ENCODE data around the gene CPSF4.

Gene CPSF4

DNA sequence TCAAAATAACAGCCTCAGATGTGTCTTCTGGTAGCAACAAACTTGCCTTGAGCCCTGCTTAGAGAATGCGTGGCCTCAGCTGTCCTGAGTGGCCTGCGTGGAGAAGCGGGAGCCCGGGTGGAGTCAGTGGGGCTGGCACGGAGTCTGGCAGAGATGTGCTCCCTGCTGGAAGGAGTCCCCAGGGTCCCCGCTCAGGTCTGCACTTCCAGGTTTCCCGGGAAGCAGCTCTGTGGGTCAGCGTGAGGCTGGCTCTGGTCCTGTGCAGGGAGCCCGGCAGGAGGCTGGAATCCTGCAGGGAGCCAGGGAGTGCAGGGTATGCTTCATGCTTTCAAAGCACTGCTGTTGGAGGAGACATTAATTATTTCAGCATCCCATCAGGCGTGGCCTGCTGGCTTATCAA is 10.1 kb downstream of the CPSF4 start:
- no peak for DNase-seq (ENCODE audit: low read depth, low spot score)

DNA sequence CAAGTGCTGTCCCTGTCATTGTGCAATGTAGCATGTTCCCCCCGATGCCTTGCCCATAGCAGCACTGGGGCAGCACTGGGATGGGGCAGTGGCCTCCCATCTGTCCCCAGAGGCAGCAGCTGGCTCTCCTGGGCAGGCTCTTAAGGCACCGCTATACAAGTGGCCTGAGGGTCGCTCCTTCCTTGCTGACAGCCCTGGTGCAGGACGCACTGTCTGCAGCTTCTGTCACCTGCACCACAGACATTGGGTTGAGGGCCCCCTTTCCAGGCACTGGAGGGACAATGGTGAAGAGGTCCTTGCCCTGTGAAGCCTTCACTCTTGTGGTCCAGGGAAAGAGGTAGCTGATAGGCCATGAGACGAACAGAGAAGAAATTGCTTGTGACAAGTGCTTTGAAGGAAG is 10.6 kb downstream of the CPSF4 start:
- DNase-seq (ENCODE audit: low read depth, low spot score): no peak

DNA sequence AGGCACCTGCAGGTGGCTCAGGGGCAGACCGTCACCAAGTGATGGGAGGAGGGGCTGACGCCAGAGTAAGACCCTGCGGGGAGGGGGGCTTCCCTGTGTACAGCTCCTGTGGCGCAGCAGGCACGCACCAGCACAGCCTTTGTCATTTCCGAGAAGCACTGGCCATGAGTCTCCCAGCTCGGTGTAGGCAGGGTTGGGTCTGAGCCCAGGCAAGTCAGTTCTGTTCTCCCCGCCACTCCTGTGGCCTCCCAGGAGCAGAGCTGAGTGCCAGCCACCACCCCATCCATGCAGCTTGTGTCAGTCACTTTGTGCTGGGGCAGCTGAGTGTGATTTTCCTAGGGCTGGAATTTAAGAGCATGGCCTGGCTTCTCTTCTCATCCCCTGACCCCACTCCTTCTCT is 13.2 kb downstream of the CPSF4 start:
- no peak for DNase-seq (ENCODE audit: low read depth, low spot score)

DNA sequence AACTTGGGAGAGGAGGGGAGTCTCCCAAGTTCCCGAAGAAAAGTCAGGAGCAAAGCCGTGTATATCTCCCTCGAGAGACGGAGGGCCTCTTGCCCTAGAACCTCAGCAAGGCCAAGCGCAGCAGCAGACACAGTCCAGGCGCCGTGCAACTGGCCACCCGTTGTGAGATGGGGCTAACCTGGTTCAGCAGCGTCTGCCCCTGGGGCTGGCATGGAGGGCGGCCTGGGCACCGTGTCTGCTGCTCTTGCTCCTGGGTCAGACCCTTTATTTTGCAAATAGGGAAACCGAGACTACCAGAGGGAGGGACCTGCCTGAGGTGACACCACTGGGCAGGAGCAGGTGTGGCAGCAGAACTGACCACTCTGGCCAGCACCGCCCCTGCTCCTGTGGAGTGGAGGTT is 13.8 kb downstream of the CPSF4 start:
- DNase-seq (ENCODE audit: low read depth, low spot score): no peak

DNA sequence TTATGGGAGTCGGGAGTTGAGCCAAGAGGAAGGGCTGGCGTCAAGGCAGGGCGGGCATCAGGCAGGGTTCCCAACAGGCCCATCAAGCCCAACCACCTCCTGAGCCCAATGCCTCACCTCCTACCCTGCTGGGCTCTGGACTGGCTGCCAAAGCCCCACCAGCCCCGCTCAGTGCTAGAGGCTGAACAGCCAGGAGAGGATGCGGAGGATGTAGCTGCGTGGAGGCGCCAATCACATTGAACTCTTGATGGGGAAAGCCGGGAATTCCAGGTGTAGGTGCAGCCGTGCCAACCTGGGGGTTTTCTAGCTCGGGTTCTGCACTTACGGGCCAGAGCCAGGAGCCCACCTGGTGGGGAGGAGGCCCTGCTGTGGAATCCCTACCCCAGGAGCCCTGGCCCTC is 14.4 kb downstream of the CPSF4 start:
- no peak for DNase-seq (ENCODE audit: low read depth, low spot score)

DNA sequence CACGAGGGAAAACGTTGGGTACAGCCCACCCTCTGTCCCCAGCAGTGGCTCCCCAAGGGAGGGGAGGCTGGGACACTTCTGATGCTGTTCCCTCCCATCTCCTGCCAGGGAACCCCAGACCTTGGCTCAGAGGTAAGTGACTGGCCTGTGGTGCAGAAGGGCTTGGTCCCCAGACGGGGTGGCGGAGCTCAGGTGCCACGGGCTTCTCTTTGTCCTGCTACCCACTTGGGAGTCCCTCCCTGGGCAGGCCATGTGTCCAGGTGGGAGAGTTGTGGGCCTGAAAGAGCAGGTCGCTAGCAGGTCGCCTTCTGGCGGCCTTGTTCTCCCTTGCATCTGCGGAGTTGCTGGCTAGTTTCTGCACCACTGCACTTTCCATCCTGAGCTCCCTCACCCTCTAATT is 17.1 kb downstream of the CPSF4 start:
- no peak for DNase-seq (ENCODE audit: low read depth, low spot score)

DNA sequence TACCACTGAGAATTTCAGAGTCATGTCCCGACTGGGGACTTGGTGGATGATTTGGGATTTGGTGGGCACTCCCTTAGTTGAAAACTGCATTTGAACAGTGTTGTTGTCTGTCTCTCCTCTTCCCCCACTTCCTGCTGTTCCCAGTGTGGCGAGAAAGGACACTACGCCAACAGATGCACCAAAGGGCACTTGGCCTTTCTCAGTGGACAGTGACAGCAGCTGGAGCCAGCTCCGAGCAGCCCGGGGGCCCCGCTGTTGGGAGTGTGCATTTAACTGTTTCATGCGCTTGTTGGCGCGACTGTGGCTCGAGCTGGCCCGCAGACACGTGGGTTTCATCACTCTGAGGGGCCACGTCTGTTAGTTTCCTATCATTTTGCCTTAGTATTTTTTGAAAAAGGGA is 17.5 kb downstream of the CPSF4 start:
- DNase-seq (ENCODE audit: low read depth, low spot score): no peak

DNA sequence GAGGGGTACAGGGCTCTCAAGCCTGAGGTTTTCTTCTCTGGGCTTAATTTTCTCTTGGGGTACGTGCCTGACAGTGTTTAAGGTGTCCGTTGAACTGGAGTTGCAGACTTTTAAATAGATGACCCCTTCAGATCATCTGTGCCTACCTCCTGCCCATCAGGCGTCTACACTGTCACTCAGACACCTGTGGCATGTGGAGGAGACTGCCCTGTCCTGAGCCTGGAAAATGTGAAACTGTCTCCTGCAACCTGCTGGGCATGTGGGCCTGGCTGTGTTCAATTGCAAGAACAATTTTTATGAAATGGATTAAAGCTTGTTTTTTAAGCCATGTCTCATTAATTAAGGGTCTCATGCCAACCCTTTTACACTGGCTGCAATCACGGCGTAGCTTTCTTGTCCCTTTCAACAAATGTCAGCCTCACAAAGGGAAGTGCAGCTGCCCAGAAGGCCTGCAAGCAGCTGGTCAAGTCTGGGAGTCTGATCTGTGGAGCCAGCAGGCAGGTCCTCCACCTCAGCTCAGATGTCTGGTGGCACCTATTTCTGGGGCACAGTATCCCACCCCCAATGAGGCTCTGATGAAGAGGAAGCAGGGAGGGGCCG is 18.4 kb downstream of the CPSF4 start:
- DNase-seq (ENCODE audit: low read depth, low spot score): no peak

DNA sequence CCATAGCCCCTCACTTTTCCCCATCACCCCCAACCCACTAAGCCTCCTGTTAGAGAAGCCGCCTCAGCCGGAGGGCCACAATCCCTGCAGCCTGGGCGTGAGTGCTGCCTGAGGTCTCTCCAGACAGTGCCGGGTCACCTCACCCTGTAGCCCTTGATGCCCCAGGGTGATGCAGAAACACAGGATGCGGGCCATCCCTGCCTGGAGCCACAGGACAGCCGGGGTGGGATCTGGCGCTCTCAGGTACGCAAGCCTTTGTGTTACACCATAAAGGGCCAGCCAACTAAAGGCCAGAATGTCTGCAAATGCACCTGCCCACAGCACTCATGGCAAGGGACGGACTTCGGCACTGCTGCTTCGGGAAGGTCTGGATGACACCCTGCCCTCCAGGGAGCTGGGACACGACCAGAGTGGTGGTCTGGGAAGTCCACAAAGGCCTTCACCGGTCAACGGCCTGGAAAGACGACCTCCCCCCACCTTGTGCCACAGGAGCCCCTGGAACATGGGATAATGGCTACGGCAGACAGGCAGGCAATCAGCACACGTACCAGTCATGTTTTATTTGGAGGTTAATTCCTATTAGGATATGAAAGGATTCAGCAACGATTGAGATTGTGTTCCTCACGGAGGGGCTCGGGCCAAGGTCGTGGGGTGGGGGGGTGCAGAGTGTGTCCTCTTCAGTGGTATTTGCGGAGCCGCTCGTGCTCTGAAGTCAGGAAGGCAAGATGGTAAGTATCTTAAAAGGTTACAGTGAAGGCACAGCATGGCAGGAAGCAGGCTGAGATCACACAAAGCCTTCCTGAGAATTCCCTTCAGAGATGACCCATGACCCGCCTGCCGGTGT is 19.1 kb downstream of the CPSF4 start:
- DNase-seq (ENCODE audit: low read depth, low spot score): no peak

DNA sequence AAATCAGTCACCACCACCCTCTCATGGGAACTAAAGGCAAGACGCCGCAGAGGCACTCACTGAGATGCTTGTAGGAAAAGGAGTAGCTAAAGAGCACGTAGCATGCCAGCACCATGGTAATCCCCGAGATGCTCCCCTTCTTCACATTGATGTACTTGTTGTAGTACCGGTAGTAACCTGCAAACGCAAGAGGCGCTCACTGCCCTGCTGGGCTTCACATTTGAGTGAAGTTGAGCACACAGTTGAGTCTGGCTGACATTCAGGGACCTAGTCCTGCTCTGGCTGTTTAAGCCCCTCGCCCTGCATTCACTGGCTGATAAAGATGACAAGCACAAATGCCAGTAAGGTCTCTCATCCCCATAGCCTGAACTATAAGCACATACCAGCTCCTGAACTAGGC is 20.3 kb downstream of the CPSF4 start:
- no peak for DNase-seq (ENCODE audit: low read depth, low spot score)

DNA sequence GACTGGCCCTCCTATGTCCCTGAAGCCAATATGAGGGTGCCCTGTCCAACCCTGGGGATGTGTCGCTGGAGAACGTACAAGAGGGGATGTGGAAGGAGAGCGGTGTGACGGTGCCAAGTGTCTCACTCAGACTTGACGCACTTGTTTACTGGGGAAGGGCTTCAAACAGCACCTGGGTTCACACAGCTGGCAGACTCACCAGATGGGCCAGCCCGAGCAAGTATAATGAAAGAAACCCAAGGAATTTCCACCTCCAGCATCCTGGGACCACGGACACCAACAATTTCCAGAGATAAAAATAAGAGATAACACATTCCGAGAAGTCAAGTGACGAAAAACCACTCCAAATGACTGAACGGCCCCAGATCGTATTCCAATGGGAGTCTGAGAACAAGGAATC is 21.9 kb downstream of the CPSF4 start:
- no peak for DNase-seq (ENCODE audit: low read depth, low spot score)

DNA sequence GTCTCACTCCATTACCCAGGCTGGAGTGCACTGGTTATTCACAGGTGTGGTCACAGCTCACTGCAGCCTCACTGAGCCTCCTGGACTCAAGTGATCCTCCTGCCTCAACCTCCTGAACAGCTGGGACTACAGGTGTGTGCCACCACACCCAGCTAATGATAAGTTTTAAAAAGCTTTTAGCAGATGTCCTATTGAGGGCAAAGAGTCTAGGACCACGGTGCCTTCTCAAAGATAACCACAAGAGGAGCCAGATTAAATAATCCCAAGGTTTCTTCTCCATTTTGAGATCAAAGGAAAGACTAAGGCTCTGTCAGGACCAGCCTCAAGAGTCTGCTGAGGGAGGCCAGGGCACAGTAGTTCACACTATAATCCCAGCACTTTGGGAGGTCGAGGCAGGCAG is 22.5 kb downstream of the CPSF4 start:
- no peak for DNase-seq (ENCODE audit: low read depth, low spot score)

DNA sequence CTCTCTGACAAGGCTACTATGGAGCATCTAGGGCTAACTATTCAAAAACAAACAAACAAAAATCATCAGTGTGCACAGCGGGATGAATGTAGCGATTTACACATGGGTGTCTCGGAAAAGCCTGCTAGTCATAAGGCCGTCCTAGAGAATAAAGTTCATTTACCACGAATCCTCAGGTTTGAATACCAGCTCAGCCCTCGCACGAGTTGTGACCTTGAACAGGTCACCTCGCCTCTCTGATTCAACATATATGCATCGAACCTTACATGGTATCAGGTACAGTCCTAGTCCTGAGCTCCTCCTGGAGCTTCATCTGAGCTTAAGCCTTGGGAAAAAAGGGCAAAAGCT is 26.7 kb downstream of the CPSF4 start:
- no peak for DNase-seq (ENCODE audit: low read depth, low spot score)

DNA sequence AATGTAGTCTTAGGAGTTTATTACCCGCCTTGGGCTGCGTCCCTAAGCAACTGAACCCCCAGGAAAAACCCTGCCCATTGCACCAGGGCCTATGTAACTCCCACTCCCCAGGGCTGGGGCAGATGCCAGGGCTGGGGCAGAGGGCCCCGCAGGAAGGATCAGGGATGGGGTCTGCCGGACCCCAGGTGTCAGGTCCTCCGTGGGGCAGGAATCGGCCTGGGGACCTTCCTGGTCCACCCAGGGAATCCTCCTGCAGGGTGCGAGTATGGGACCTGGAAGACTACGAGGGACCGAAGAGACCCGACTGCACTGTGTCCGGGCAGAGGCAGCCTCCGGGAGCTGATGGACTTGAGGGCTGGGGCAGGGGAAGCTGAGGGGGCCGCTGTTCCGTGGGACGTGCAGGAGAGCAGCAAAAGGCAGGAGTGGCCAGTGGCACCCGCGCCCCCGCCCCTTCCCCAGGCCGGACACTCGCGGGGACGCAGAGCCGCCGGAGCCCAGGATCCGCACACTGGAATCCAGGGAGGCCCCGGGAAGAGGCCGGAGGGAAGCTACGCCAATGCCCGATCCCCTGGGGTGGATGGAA is 29.7 kb downstream of the CPSF4 start:
- no peak for DNase-seq (ENCODE audit: low read depth, low spot score)

DNA sequence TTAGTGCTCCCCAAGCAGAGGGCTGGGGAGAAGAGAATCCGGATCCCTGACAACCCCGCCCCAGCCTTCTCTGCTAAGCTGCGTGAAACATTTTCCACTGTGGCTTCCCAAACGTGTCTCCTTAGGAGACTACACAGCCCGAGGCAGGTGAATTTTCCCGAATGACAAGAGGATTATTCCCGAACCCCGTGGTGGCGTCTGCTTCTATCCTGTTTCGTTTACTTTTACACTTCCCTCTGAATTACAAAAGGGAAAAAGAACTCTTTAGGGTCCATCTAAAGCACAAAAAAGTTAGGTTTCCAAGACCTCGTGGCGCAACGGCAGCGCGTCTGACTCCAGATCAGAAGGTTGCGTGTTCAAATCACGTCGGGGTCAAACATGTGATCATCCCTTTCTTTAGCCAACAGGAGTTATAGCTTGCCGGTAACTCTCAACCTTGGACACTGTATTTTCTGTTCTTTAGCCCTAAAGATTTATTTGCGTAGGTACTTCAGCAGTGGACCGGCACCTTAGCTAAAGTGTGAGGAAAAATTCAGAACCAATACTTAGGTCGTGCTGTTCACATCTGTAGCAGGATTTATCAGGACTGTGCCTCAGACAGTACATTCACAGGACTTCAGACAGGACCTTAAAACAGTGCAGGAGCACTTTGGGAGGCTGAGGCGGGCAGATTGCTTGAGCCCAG is 30.8 kb downstream of the CPSF4 start:
- no peak for DNase-seq (ENCODE audit: low read depth, low spot score)

DNA sequence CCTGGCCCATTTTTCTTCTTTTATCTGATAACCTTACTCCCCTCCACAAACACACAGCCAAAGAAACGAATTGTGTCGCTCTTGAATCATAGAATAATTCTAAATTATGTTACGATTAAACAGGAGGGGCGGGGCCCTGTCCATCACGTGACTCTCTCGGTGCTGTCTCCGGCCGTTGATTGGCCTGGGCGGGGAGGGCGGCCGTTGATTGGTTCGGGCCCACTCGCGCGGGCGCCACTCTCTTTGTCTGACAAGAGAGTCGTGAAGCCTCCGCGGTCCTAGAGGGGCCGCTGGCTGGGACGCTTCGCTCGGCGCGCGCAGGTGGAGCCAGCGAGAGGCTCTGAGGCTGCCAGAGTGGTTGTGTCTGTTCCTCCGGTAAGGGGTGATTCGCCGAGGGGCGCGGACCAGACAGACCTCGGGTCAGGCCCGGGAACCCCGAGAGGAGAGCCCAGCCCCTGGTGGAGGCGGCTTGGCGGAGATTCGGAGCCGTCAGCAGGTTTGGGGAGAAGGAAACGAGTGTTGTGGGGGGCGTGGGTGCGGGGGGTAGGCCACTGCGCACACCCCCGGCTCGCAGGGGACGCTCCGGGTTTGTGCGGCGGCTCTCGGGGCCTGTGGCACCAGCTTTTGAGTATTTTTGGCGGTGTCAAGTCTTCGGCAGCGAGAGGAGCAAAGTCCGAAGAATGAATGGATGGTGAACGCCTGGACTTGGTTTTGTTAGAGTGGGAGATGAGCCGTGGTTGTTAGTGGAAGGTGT is 34.0 kb downstream of the CPSF4 start, which contains the start of gene ZNF789:
Gene ZNF789, plus strand, starts transcription at position 330 of the 754 bp plus-strand sequence. CDS start 3,567 bp downstream, outside the sequence.
- DNase-seq (ENCODE audit: low read depth, low spot score): peak; percentile 87

DNA sequence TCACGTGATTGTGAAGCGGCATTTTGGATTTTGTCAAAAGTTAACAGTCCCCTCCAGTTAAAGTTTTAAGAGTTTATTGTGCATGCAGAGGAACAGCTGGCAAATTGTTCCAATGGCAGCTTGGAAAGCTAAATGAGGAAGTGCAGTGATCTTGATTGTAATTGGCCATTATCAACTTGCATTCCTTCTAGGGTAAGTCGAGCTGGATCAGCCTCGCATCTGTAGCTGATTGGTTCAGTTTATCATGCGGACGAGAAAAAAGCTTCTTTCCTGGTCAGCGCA is 34.5 kb downstream of the CPSF4 start:
- DNase-seq (ENCODE audit: low read depth, low spot score): no peak

DNA sequence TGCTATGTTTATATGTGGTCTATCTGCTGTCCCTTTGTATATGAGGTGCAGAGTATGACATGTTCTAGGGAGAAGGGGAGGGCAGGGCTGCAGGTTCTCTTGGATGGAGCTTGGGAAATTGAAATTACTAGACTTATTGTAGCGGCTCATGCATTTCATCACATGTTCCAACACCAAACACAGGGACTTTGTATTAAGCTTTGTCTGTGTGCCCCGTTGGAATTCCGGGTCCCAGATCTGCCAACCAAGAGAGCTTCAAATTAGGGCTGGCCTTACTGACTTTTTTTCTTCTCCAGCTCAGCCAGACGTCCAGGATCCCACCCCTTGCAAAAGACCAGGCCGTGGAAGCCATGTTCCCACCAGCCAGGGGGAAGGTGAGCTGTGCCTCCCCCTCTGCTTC is 37.4 kb downstream of the CPSF4 start:
- DNase-seq (ENCODE audit: low read depth, low spot score): no peak

DNA sequence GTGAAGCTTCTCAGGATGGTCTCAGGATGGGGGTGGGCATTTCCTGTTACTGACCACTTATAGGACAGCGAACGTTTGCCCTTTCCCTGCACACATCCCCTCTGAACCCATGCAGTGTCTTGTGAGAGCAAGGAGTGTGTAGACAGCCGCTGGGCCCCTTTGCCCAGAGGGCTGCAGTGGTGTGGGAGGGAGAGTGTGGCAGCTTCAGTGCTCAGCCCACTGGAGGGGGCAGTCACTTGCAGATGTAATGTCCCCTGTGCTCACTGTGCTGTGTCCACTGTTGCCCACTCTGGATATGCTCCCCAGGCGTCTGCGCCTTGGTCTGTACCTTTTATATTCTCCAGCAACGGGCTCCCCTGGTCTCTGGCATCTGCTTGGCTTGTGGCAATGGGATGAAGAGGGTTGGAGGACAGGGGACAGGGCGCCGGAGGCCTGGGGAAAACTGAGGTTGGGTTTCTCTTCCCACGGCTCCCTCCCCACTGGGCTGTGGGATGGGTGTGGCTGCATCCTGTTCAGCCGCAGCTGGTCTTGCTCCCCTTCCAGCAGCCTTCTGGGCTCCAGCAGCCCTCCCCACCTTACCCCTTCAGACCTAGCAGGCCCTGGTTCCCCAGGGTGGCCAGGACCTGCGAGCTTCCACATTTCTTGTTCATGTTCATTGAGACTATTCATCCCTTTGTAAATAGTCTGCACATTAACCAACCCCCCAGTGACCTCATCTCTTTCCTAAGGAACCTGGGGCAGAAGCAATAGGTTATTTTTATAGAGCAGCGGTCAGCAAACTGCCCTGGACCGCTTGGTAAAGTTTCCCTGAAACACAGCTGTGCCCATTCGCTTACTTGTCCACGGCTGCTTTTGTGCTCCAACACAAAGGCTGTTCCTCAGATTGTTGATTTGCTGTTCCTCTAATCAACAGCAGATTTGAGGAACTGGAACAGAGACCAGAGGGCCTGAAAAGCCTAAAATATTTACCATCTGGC is 40.0 kb downstream of the CPSF4 start:
- DNase-seq (ENCODE audit: low read depth, low spot score): no peak

DNA sequence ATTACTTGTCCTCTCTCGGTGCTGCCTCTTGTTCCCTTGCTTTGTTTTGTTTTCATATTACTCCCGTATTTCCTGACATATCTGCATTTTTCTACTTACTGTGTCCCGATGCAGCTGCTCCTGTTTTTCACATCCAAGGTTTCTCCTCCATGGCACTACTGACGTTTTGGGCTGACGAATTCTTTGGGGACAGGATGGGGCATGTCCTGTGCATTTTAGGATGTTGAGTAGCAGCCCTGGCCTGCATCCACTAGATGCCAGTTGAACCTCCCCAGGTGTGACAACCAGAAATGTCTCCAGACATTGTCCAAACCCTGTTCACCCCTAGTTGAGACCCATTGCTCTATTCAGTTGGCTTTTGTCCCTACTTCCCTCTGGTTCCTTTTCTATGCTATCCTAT is 46.4 kb downstream of the CPSF4 start:
- DNase-seq (ENCODE audit: low read depth, low spot score): no peak

DNA sequence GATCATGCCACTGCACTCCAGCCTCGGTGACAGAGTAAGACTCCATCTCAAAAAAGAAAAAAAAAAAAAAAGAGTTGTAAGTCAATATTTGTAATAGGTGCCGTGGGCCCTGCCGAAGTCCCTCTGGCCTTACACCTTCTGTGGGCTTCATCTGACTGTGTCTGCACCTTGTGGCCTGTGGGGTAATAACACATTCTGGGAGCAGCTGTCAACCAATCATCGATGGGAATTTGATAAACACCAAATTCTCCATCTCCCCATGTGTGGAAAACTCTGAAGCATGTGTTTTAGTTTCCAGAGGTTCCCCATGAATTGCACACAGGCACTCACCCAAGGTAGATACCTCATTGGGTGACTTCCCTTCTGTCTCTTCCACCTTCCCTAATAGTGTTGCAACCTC is 50.5 kb downstream of the CPSF4 start:
- DNase-seq (ENCODE audit: low read depth, low spot score): no peak
